Heart right ventricle (tissue), 16 donors: Measurements from ENCODE around the gene CLK2. TPM values are rescaled to one million over a fixed set of nuclear protein-coding genes. Genes with fewer than 3 reads are reported as not detected.
"Not testable (repeated sequence)": the region's sequence is repeated elsewhere in the genome, so short reads cannot be mapped to it uniquely, and the experiment has no call there.

Experiments
- ATAC-seq, 8 donors: fragments of 200-7000 bp; cut with Tn5 transposase; one replicate each; pipeline ENCODE4 v1.9.1; 2020; ENCODE audit warnings: mild to moderate bottlenecking in 8 of 8, moderate library complexity in 8 of 8, moderate number of reproducible peaks in 1 of 8
- DNase-seq, 2 donors: peaks; one replicate each; pipeline ENCODE4 v3.0.0-alpha.2; 2020
- H3K27ac ChIP-seq, 10 donors: fragments of 200-600 bp; sonication (generic) in 2 of 10; one replicate each; pipeline versions ENCODE4 v1.5.0 to v1.8.0; 2020 to 2022; ENCODE audit warnings: mild to moderate bottlenecking in 3 of 10
- H3K27me3 ChIP-seq, 7 donors: fragments of 200-600 bp; one replicate each; pipeline ENCODE4 v1.8.0; 2021 to 2022; ENCODE audit warnings: mild to moderate bottlenecking in 2 of 7
- H3K36me3 ChIP-seq, 9 donors: fragments of 200-600 bp; sonication (generic) in 1 of 9; one replicate each; pipeline versions ENCODE4 v1.5.0 to v1.8.0; 2020 to 2022; ENCODE audit warnings: mild to moderate bottlenecking in 2 of 9
- H3K4me1 ChIP-seq, 9 donors: fragments of 200-600 bp; sonication (generic) in 1 of 9; one replicate each; pipeline versions ENCODE4 v1.5.0 to v1.8.0; 2020 to 2022; ENCODE audit warnings: mild to moderate bottlenecking in 4 of 9
- H3K4me3 ChIP-seq, 10 donors: fragments of 200-600 bp; sonication (generic) in 2 of 10; one replicate each; pipeline versions ENCODE4 v1.5.0 to v1.8.0; 2020 to 2022; ENCODE audit warnings: mild to moderate bottlenecking in 7 of 10, moderate library complexity in 2 of 10
- H3K9me3 ChIP-seq, 11 donors: fragments of 200-600 bp in 10 of 11; sonication (generic) in 2 of 11; one replicate each; pipeline versions ENCODE4 v1.5.0 to v1.8.0; 2013 to 2022; ENCODE audit warnings: mild to moderate bottlenecking in 2 of 11, control low read depth in 1 of 11, moderate library complexity in 1 of 11
- WGBS, 2 donors: extraction: QIAGEN DNeasy Blood & Tissue Kit; methylation state at CpG; one replicate each; pipeline ENCODE4 v1.1.7; 2013; ENCODE audit warnings: inconsistent platforms in 1 of 2; 5-methylcytosine and 5-hydroxymethylcytosine counted together
- intact Hi-C, 10 donors: fragments of 100-400 bp; cut with DNase I; formaldehyde crosslinking; loops; one replicate each; pipeline versions ENCODE4 v1.11.1 to v1.14.2; 2022
- polyA plus RNA-seq, 2 donors: library from polyadenylated mRNA; stranded (reverse); fragments of 200-250 nt; gene quantifications; one replicate each; pipeline ENCODE4 v1.2.3, GENCODE V29; 2013
- total RNA-seq, 10 donors: library from RNA; stranded (reverse); fragmentation: NEBNext Ultra II Directional in 3 of 10; extraction: Animal tissue kit (Norgen Biotek cat#: 25700) in 3 of 10; gene quantifications; one replicate each; pipeline versions ENCODE4 v1.2.1 to v1.2.4, GENCODE V29; 2021 to 2023
- TF ChIP-seq, protein P1 (sequence below), 9 donors: fragments of 200-600 bp; sonication (generic) in 2 of 9; IDR thresholded peaks; one replicate each; pipeline versions ENCODE4 v1.5.0 to v1.8.0; 2021 to 2022; ENCODE audit warnings: antibody characterized with exemption in 9 of 9, mild to moderate bottlenecking in 5 of 9, moderate library complexity in 1 of 9
- donor health status: Arrhythmogenic right ventricular cardiomyopathy.
- donor health status: ischemic (EF 13 %, LVEDD 7.1; RV severe dilation, severe dysfunction).
- donor health status: healthy with polysubstance abuse.
- donor health status: DM: no; HTN: yes; CAD: no.
- donor health status: DM: no; HTN: no; CAD: no.
- donor health status: ischemic (EF 25% LVEDD 6.9; RV normal size, moderate dysfunction).
- donor health status: ischemic (EF 25% LVEDD 5.7; RV mildly dilated, moderate dysfunction).
- donor health status: healthy.
- donor health status: DM: yes; HTN: yes; CAD: no.
- donor health status: Ischemic cardiomyopathy.
- donor health status: ischemic (EF 35%, LVEDD 5.7; RV mildly dilated, moderate dysfunction).
- donor health status: nonischemic (EF 11% LVEDD 7.7; RV severe dilation, severe dysfunction).
- donor health status: DM: yes; HTN: yes; CAD: no.
- donor health status: PGD.
- donor health status: ischemic (EF 29% LVEDD 5.4; RV normal size, mild dysfunction).
- donor health status: nonischemic (EF 23%, LVEDD 6.1; RV moderate dilation, normal function).

The CLK2 gene
- total and polyA plus RNA-seq, 12 donors, result 12.5 to 47.1 (median 18.0) TPM

DNA sequence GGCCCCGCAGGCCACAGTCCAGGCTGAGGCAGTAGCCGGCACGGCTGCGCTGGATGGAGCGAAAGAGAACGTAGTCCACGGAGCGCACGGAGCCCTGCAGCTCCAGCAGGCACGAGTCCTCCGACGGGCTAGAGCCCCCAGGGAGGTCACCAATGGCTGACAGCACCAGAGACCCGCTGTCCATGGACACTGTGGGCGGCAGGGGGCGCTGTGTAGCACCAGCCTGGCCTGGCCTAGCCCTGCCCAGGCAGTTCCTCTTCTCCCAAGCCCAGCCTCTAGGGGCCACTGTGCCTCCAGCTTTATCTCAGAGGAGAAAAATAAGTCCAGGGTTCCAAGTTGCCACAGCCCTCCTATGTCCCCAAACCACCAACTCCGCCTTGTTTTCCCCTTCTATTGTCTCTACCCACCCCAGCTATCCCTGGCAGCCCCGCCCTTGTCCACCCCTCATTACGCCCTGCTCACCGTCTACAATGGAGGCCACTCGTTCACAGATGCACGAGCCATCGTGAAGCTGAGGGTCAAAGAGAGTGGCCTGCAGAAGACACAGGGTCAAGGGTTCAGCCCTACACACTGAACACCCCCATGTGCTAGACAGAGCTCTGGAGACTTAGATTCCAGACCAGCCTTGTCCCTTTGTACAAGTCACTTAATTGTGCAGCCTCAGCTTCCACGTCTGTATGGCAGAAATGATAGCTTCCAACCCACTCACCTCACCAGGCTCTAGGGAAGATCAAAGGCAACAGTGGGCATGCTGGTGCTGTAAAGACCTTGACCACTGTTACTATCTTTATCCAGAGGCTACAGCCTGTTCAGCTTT, 22.5 kb downstream of the CLK2 start:
- Histone ChIP-seq H3K36me3 (peaks cover 0 to 25% (median 4%) of the 10 kb centered on the region in 9 donors), H3K9me3 (no peaks in the 10 kb centered on the region), H3K27me3 (no peaks in the 10 kb centered on the region), H3K27ac (peak overlapping the region in 8 of 10 donors; percentile 15 to 90 (median 38)), H3K4me3 (peak overlapping the region in 7 of 10 donors; percentile 12 to 57 (median 37)), H3K4me1 (peaks cover 12 to 36% (median 29%) of the 10 kb centered on the region in 9 donors)
- TF ChIP-seq, protein P1, sequence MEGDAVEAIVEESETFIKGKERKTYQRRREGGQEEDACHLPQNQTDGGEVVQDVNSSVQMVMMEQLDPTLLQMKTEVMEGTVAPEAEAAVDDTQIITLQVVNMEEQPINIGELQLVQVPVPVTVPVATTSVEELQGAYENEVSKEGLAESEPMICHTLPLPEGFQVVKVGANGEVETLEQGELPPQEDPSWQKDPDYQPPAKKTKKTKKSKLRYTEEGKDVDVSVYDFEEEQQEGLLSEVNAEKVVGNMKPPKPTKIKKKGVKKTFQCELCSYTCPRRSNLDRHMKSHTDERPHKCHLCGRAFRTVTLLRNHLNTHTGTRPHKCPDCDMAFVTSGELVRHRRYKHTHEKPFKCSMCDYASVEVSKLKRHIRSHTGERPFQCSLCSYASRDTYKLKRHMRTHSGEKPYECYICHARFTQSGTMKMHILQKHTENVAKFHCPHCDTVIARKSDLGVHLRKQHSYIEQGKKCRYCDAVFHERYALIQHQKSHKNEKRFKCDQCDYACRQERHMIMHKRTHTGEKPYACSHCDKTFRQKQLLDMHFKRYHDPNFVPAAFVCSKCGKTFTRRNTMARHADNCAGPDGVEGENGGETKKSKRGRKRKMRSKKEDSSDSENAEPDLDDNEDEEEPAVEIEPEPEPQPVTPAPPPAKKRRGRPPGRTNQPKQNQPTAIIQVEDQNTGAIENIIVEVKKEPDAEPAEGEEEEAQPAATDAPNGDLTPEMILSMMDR (IDR thresholded peaks at IDR 0.05), result peak in 8 of 9 donors; percentile 99 to 100 (median 100)
- WGBS, 2 donors, result 12 to 18% methylated on average over 23 of the region's 23 CpGs
- ATAC-seq (peak; percentile 80 to 89 (median 84)), DNase-seq (peak; percentile 93 to 95)
- intact Hi-C loops, result loop anchor here in 9 of 10 donors (1.0 to 10.0 kb wide), 10 partner anchors 71 to 344 kb away; partner anchors contain the start of gene RUSC1 (in 5 of the 9)

DNA sequence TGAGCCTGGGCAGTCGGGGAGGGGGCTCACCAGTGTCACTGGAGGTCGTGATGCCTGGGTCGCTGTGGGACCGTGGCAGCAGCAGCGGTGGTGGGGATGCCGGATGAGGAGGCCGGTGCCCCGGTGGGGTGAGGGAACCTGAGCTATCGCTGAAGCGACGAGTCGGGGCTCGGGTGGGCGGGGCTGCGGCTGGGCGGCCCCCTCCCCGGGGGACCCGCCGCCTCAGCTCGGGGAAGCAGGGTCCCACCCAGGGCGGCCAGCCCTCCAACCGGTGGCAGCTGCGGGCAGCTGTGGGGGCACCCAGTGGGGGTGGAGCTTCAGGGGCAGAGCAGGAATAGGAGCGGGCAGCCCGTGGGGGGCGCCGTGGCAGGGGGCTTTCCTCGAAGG, 23.1 kb downstream of the CLK2 start:
- 26 to 27% methylated on average over 28 of the region's 28 CpGs for WGBS, 2 donors
- H3K9me3 ChIP-seq, result no peaks in the 10 kb centered on the region
- DNase-seq (no peak), ATAC-seq (peak in 1 of 8 donors; percentile 1)
- TF ChIP-seq, protein P1 (IDR thresholded peaks at IDR 0.05), result no peak
- H3K27ac ChIP-seq, result peak overlapping the region in 6 of 10 donors; percentile 15 to 90 (median 45)
- H3K36me3 ChIP-seq, result peaks cover 0 to 25% (median 4%) of the 10 kb centered on the region in 9 donors
- no peaks in the 10 kb centered on the region for H3K27me3 ChIP-seq
- peaks cover 12 to 37% (median 26%) of the 10 kb centered on the region in 9 donors for H3K4me1 ChIP-seq
- intact Hi-C loops, result loop anchor here in 9 of 10 donors (1.0 to 10.0 kb wide), 10 partner anchors 72 to 345 kb away; partner anchors contain the start of gene RUSC1 (in 5 of the 9)
- peak overlapping the region in 7 of 10 donors; percentile 12 to 57 (median 37) for H3K4me3 ChIP-seq

DNA sequence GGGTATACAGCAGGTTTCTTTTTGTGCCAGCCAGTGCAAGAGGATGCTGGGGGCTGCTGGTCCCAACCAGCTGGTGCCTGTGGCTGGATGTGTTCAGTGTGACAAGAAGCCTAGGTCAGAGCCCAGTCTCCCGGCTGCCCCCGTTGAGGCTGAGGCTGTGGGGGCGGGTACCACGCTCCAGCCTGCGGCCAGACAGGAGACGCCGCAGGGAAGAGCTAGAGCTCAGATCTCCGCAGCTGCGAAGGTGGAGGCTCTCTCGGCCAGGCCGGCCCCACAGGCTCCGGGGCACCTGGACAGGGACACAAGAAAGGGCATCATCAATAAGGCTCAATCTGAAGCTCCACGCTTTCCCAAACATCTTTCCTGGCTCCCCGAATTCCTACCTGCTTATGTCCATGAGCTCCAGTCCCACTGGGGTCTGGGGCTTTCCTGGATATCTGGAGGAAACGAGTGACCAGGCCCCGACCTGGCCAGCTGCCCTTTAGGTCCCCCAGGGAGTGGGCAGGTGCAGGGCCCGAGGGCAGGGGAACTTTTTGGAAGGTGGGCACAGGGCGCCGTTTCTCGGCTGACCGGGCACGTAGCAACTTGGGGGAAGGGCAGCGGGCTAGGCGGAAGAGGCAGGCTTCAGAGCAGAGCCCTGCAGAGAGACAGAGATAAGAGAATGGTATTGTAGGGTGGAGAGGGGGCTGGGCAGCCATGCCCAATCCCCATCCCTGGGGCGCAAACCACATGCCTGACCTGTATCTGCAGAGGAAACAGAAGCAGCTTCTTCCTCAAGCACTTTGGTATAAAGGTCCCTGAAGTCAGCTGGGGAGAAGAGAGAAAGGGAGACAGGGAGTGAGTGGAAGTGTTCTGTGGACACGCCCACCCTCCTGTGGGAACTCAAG, 25.4 kb downstream of the CLK2 start:
- 83 to 84% methylated on average over 26 of the region's 26 CpGs for WGBS, 2 donors
- intact Hi-C loops, result loop anchor here in 1 of 10 donors (5.0 kb wide), 1 partner anchor 344 kb away; no protein-coding TSS in a partner anchor

DNA sequence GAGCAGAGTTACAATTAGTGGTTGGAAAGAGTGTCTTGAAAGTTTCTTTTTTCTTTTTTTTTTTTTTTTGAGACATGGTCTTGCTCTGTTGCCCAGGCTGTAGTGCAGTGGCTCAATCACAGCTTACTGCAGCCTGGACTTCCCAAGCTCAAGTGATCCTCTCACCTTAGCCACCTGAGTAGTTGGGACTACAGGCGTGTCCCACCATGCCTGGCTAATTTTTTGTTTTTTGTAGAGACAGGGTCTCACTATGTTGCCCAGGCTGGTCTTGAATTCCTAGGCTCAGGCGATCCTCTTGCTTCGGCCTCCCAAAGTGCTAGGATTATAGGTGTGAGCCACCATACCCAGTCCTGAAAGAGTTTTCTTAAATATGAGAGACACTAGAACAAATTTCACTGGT, 26.5 kb downstream of the CLK2 start:
- not testable (repeated sequence) for ATAC-seq, H3K9me3 ChIP-seq, H3K4me3 ChIP-seq, DNase-seq, H3K27me3 ChIP-seq, H3K27ac ChIP-seq
- Histone ChIP-seq H3K36me3 (peaks cover 0 to 25% (median 4%) of the 10 kb centered on the region in 9 donors), H3K4me1 (peaks cover 4 to 40% (median 23%) of the 10 kb centered on the region in 9 donors)
- 97% methylated on average over 3 of the region's 3 CpGs for WGBS, 2 donors
- intact Hi-C loops, result loop anchor here in 1 of 10 donors (5.0 kb wide), 1 partner anchor 346 kb away; no protein-coding TSS in a partner anchor

More for the DNA sequence above, 25.4 kb downstream of the CLK2 start:
- no peaks in the 10 kb centered on the region for H3K27me3 ChIP-seq
- TF ChIP-seq, protein P1 (IDR thresholded peaks at IDR 0.05), result no peak
- no peak for DNase-seq
- no peak overlapping the region for H3K4me3 ChIP-seq
- ATAC-seq, result no peak
- no peaks in the 10 kb centered on the region for H3K9me3 ChIP-seq
- peaks cover 4 to 38% (median 22%) of the 10 kb centered on the region in 9 donors for H3K4me1 ChIP-seq
- H3K36me3 ChIP-seq, result peaks cover 0 to 25% (median 4%) of the 10 kb centered on the region in 9 donors
- H3K27ac ChIP-seq, result peak overlapping the region in 1 of 10 donors; percentile 58
